GM15510 (cell line): ENCODE results near the gene FGFR3.

Source experiments
- POLR2A ChIP-seq: IDR thresholded peaks from 3 replicates; pipeline ENCODE4 v1.6.1; 2011; ENCODE audit warnings: borderline replicate concordance; ENCODE audit not compliant: insufficient read length; ENCODE audit errors: extremely low read depth

The FGFR3 gene

DNA sequence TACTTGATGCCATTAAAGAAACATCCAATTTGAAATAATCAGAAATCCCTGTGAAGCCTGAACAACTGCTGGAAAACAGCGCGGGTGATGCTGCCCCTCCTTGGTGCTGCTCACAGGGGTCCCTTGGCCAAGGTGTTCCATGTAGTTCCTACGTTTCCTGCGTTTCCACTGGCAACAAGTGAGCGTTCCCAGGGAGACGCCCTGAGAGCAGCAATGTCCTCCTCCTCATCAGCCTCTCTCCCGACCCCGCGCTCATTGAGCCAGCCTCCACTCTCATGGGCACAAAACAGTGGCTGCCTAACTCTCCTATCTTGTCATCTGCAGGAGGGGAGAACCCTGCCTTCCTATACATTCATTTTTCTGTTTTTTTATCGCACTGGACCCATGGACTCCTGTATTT is 44.0 kb downstream of the FGFR3 start:
- no peak for TF ChIP-seq POLR2A

DNA sequence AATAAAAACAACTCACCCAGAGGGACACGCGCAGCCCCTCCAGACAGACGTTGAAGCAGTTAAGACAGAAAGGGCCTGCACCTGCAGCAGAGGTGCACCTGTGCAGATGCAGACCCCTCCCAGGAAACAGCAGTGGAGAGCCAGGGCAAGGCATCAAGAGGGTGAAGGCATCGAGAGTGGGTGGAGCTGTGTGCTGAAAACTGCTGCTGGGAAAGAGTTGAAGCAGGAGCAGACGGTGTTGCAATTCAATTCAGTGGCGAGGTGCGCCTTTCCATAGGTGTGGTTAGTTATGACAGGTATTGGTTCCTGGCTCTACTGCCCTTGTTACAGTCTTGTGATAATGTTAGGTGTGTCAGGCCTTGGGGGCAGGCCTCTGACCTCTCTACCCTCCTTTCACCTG is 46.2 kb downstream of the FGFR3 start:
- no peak for TF ChIP-seq POLR2A

DNA sequence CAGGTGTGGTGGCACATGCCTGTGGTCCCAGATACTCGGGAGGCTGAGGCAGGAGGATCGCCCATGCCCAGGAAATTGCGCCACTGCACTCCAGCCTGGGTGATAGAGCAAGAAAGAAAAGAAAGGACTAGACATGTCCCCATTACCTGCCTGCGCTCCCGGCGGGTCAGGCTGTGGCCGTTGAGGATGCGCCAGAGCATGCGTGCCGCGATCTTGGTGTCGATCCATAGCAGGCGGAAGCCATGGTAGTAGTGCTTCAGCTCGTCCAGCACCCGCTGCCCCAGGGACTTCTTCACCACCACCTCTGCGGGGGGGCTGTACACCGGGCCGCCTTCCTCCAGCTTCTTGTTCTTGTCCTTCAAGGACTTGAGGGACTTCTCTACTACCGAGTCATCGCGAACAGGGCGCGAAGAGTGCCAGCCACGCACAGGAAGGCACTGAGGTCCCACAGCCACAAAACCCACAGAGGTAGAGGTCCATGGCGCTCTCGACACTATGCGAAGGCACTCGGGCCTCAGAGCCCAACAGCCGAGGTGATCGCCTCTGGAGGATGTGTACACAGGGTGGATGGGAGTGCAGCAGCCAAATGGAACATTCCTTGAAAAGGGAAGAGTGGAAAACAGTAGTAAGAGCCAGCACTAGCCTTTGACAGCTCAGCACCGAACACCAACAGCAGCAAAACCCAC is 48.3 kb downstream of the FGFR3 start:
- no peak for TF ChIP-seq POLR2A

DNA sequence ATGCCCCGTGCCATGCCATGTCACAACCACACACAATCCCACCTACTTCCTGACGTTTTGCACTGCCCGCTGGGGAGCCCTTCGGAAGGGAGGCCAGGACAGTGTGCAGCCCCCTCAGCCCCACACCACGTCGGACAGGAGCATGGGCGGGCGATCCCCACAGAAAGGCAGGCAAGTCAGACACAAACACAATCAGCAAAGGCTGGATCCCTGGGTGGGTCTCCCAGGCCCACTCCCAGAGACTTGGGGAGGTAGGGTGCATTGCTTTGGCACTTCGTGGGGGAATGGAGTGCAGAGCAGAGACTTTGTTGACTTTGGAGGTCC is 48.8 kb downstream of the FGFR3 start:
- no peak for TF ChIP-seq POLR2A

DNA sequence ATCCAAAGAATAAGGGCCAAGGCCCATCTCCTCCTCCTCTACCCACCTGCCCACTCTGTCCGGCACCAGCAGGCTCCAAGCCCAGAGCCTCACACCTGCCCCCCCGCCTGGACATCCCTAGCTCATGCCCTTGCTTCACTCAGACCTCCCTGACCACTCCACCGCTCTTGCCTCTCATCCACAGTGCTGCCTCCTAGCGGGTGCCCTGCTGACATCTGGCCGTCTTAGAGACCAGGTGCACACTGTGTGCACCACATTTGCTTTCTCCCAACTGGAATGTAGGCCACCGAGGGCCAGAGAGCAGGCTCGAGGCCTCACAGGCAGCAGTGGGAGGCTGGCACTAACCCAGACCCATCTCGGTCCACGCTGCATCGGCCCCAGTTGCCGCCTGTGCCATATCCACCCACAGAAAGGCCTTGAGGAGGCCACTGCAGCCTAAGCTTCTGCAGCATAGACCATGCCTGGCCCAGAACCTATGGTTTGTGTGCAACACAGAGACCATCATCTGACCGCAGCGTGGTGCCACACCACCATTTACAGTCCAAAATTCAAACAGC is 49.3 kb downstream of the FGFR3 start:
- TF ChIP-seq POLR2A: no peak

DNA sequence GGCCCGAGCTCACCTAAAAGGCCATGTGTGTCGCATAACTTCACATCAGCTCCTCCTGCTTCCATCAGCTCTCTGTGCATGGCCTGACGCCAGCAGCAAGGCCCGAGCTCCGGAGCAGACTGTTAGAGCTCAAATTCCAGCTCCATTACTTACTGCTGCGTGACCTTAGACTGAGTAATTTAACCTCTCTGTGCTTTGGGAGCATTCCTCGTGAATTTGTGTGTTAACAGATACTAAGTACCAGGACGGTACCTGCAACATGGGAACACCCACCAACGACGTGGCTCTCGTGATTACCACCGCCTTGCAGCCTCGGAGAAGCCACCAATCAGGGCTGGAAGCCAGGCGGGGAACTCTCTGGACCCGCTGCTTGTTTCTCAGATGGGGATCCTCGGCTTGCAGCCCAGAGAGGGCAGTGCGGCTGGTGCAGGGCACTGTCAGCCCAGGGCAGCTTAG is 49.9 kb downstream of the FGFR3 start:
- no peak for TF ChIP-seq POLR2A

DNA sequence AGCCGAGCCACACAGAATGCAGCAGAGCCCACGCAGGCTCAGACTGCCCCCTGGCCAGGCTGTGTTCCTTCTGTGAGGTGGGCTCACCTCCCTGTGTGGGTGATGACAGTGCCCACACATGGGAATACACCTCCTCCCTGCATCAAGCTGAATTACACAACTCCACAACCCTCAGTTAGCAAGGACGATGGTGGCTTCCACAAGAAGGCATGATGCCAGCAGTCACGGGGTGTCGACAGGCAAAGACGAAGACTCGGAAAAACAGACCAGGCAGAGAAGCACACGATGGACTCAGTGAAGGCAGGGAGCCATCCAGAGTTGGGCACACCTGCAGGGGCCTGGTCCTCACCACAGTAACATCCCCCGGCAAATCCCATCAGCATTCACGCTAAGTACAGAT is 50.8 kb downstream of the FGFR3 start:
- TF ChIP-seq POLR2A: no peak

DNA sequence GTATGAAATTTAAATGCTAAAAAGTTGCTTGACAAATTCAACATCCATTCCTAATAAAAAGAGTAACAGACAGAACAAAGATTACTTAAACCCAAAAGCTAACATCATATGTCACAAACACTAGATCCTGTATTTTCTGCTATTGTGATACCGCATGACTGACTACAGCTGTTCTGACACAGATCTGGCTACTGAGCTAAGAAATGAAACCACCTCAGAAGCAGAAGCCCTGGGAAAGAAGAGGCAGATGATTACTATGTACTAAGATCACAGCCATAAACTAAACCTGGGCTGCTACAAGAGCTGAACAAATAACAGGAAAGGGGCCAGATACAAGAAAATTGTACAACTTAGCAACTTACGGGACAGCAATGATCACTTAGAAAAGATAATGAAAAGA is 53.5 kb downstream of the FGFR3 start:
- TF ChIP-seq POLR2A: no peak

DNA sequence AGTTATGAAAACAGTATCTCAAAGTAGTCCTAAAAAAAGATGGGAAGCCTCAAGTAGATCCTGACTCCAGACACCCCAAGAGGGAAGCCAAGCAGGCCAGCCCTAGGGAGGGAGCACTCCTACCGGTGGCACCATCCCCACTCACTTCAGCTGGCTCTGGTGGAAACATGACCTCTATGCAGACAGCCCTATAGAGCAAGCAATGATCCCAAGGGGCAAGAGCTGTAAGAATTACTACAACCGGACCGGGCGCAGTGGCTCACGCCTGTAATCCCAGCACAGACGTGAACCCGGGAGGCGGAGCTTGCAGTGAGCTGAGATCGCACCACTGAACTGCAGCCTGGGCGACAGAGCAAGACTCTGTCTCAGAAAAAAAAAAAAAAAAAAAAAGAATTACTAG is 57.2 kb downstream of the FGFR3 start:
- no peak for TF ChIP-seq POLR2A

DNA sequence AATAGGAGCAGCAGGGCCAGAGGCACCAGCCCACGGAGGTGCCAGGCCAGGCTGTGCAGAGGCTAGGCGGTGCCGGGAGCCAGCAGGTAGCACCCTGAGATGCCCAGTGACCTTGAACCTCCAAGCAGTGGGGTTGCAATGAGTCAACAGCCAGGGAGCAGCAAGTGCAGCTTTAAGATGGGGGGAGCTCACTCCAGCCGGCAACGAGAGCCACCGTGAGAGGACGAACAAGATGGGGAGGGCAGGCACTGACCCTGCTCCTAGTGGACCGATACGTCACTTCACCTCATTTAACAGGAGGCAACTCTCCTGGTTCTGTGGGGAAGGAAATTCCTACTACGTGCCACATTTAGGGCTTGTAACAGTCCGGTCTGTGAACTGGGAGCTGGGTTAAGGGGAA is 58.1 kb downstream of the FGFR3 start:
- no peak for TF ChIP-seq POLR2A

DNA sequence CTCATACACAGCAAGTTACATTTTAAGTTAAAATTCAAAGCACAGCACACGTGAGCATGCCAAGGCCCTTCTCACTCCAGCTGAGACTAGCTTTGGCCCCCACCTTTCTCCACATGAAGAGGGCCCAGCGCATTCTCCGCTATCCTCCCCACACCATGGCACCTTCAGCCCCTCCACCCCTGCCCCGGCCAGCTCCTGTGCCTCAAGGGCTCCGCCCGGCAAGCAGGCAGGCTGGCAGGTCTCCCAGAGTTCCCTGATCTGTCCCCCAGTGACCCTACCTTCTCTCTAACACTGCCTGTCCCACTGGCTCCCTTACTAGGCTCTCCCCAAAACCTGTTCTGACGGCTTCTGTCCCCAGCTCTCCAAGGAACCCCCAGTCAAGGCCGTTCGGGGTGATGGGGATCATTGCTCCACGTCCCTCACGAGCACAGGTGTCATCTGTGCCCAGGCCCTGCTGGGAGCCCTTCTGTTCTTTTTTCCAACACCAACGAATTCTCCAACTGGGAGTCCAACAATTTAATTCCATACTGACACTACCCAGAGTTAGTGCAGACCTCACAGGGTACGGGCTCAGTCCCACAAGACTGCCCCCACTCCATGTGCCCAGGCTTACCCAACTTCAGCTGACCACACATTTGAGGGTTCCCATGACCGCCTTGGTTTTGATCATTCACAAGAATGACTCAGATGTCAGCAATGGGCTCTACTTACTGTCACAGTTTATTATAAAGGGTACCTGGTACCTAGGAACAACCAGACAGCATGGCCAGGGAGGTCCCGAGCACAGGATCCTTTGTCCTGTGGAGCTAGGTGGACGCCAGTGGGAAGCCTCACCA is 58.7 kb downstream of the FGFR3 start:
- no peak for TF ChIP-seq POLR2A

DNA sequence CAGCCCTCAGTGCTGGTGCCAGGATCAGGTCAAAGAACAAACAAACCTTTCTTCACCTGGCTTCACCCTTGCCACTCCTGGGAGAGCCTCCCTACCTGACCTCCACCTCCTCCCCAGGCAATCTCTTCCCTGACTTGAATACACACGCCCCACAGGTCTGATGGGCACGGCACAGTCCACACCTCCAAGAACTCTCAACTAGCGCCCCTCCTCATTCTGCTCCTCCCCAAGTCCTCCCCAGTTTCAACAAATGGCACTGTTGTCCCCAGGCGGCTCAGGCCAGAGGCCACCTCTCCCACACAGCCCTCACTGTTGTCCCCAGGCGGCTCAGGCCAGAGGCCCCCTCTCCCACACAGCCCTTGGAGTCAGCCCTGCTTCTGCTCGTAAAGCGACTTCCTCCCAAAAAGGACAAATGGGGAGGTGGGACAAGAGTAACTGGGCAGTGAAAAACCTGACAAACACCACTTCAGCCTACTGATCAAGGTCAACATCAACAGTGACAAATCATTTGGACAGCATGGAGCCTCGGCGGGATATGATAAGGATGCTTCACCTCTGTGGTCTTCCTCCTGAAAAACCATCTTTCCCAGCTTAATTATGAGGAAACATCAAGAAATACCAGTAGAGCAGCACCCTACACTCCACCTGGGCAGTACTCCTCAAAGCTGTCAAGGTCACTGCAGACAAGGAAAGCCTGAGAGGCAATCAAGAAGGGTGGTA is 60.0 kb downstream of the FGFR3 start:
- TF ChIP-seq POLR2A: no peak

DNA sequence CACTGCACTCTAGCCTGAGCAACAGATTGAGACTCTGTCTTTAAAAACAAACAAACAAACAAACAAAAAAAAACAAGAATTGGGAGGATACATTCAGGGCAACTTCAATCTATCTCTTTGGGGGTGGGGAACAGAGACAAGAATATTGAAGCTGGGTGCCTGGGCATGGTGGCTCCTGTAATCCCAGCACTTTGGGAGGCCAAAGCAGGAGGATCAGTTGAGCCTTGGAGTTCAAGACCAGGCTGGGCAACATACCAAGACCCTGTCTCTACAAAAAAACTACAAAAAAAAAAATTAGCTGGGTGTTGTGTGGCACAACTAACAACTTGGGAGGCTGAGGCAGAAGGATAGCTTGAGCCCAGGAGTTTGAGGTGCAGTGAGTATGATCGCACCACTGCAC is 61.7 kb downstream of the FGFR3 start:
- no peak for TF ChIP-seq POLR2A

DNA sequence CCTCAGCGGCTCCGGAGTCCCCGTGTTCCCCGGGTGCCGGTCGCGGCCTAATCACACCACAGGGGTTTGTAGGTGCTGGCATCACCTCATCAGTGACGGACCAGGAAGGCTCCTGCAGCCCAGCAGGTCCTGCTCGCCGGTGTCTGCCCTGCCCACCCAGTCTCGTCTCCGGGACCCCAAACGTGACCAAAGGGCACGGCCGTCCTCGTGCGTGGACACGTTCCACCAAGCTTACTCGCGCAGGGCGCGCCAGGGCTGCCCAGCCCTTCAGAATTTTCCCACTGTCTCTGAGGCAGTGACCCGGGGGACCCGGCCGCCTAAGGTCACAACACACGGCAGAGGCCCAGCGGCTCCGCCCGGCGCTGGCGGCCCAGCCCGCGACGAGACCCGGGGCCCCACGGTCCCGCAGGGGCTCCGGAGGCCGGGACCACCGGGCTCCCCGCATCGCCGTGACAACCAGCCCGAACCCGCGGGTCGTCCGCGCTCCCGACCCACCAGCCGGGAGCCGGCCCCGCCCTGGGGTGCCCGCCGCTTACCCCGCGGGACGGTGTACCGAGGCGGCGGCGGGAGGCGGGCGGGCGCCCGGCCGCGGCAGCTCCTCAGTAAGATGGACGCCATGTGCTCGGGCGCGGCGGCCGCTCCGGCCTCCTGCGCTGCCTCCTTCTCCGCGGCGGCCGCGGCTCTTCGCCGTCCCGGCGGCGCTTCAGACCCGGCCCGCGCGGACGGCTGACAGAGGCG is 62.4 kb downstream of the FGFR3 start:
- no peak for TF ChIP-seq POLR2A
